CD14-positive monocyte (primary cell): Measurements from ENCODE around the gene GRIA1. TPM values are rescaled to one million over a fixed set of nuclear protein-coding genes. Genes with fewer than 3 reads are reported as not detected.

ENCODE experiments used
- DNase-seq, 3 donors: peaks; one replicate each; pipeline ENCODE4 v3.0.0-alpha.2; 2011 to 2022
- H2AFZ ChIP-seq: 2 replicates; pipeline ENCODE4 v1.6.0; 2012; ENCODE audit warnings: mild to moderate bottlenecking, low read depth, low read length, inconsistent platforms; ENCODE audit not compliant: insufficient read depth, poor library complexity, severe bottlenecking
- H3K27ac ChIP-seq, 2 donors: 1 replicate in 1 of 2; 2 replicates in 1 of 2; pipeline ENCODE4 v1.5.1; 2012 to 2013; ENCODE audit warnings: low read length in 2 of 2, control low read depth in 1 of 2, inconsistent platforms in 1 of 2, low read depth in 1 of 2, mild to moderate bottlenecking in 1 of 2
- H3K27me3 ChIP-seq, 2 donors: one replicate each; pipeline versions ENCODE4 v1.6.0 to v1.6.1; 2011 to 2013; ENCODE audit warnings: low read length in 2 of 2; ENCODE audit not compliant: control insufficient read depth in 2 of 2, insufficient read depth in 2 of 2
- H3K36me3 ChIP-seq, 2 donors: replicated peaks in 1 of 2; 1 replicate in 1 of 2; 2 replicates in 1 of 2; pipeline versions ENCODE4 v1.5.1 to v1.6.1; 2012 to 2013; ENCODE audit warnings: low read length in 2 of 2, control low read depth in 1 of 2, inconsistent platforms in 1 of 2, mild to moderate bottlenecking in 1 of 2; ENCODE audit not compliant: insufficient read depth in 2 of 2, control insufficient read depth in 1 of 2
- H3K4me1 ChIP-seq, 2 donors: 1 replicate in 1 of 2; 2 replicates in 1 of 2; pipeline versions ENCODE4 v1.5.1 to v1.6.1; 2012 to 2013; ENCODE audit warnings: low read length in 2 of 2, control low read depth in 1 of 2, inconsistent platforms in 1 of 2, mild to moderate bottlenecking in 1 of 2, moderate library complexity in 1 of 2; ENCODE audit not compliant: insufficient read depth in 2 of 2, control insufficient read depth in 1 of 2
- H3K4me2 ChIP-seq: replicated peaks from 2 replicates; pipeline ENCODE3; 2012; ENCODE audit warnings: low read length, moderate library complexity, mild to moderate bottlenecking; ENCODE audit not compliant: poor library complexity, severe bottlenecking; ENCODE audit errors: extremely low read depth
- H3K4me3 ChIP-seq, 3 experiments: fragments of 200-600 bp in 1 of 3; sonication (generic) in 1 of 3; replicated peaks in 1 of 3; 1 replicate in 2 of 3; 2 replicates in 1 of 3; pipeline ENCODE4 v1.5.1; 2011 to 2013; ENCODE audit warnings: low read length in 3 of 3, mild to moderate bottlenecking in 3 of 3, control low read depth in 2 of 3, low read depth in 2 of 3, inconsistent platforms in 1 of 3, moderate library complexity in 1 of 3
- H3K79me2 ChIP-seq: 2 replicates; pipeline ENCODE4 v1.6.0; 2012; ENCODE audit warnings: mild to moderate bottlenecking, control low read depth, inconsistent platforms, low read length, moderate library complexity; ENCODE audit not compliant: insufficient read depth
- H3K9ac ChIP-seq: 2 replicates; pipeline ENCODE4 v1.6.0; 2017; ENCODE audit warnings: low read length, mild to moderate bottlenecking; ENCODE audit not compliant: insufficient read depth, poor library complexity, severe bottlenecking
- H3K9me3 ChIP-seq, 2 donors: replicated peaks in 1 of 2; 1 replicate in 1 of 2; 2 replicates in 1 of 2; pipeline versions ENCODE4 v1.5.1 to v1.6.1; 2012 to 2013; ENCODE audit warnings: low read length in 2 of 2, control low read depth in 1 of 2; ENCODE audit not compliant: control insufficient read depth in 1 of 2, insufficient read depth in 1 of 2
- H4K20me1 ChIP-seq: 2 replicates; pipeline ENCODE4 v1.6.0; 2012; ENCODE audit warnings: mild to moderate bottlenecking, low read length, control low read depth, moderate library complexity; ENCODE audit not compliant: insufficient read depth
- H3K27ac Mint-ChIP-seq, 7 donors: one replicate each; pipeline ENCODE4 v1.8.0; 2020; ENCODE audit warnings: mild to moderate bottlenecking in 7 of 7, mixed read lengths in 7 of 7, moderate library complexity in 6 of 7, inconsistent platforms in 2 of 7
- H3K27me3 Mint-ChIP-seq, 3 donors: one replicate each; pipeline ENCODE4 v1.8.0; 2021 to 2022; ENCODE audit warnings: low read depth in 3 of 3, mild to moderate bottlenecking in 3 of 3, mixed read lengths in 3 of 3, moderate library complexity in 3 of 3, inconsistent platforms in 1 of 3
- H3K36me3 Mint-ChIP-seq, 2 donors: one replicate each; pipeline ENCODE4 v1.8.0; 2020; ENCODE audit warnings: mixed read lengths in 2 of 2, inconsistent platforms in 1 of 2, mild to moderate bottlenecking in 1 of 2
- H3K4me1 Mint-ChIP-seq: one replicate; pipeline ENCODE4 v1.8.0; 2020; ENCODE audit warnings: mild to moderate bottlenecking, mixed read lengths
- H3K4me3 Mint-ChIP-seq, 2 donors: one replicate each; pipeline ENCODE4 v1.8.0; 2020; ENCODE audit warnings: mild to moderate bottlenecking in 2 of 2, mixed read lengths in 2 of 2, moderate library complexity in 1 of 2
- H3K9me3 Mint-ChIP-seq, 7 donors: one replicate each; pipeline ENCODE4 v1.8.0; 2020 to 2022; ENCODE audit warnings: mixed read lengths in 7 of 7, mild to moderate bottlenecking in 6 of 7, moderate library complexity in 6 of 7, inconsistent platforms in 2 of 7
- WGBS: methylation state at CpG from one replicate; pipeline ENCODE4 v1.1.5; 2013; ENCODE audit warnings: missing lambda C conversion rate; ENCODE audit not compliant: insufficient coverage; 5-methylcytosine and 5-hydroxymethylcytosine counted together
- intact Hi-C, 2 donors: fragments of 100-400 bp; cut with micrococcal nuclease; formaldehyde crosslinking; loops; one replicate each; pipeline versions ENCODE4 v1.15.0 to v1.15.1; 2023
- polyA plus RNA-seq, 3 donors: library from polyadenylated mRNA; depleted of rRNA in 1 of 3; unstranded in 2 of 3; stranded (reverse) in 1 of 3; fragments of 300-500 nt in 2 of 3; fragments of >200 nt in 1 of 3; fragmentation: Illumina TruSeq in 2 of 3; gene quantifications; 1 replicate in 2 of 3; 2 replicates in 1 of 3; pipeline ENCODE4 v1.2.3, GENCODE V29; 2012 to 2021
- TF ChIP-seq, protein P1 (sequence below): fragments of 200-600 bp; IDR thresholded peaks from one replicate; pipeline ENCODE4 v1.8.0; 2022; ENCODE audit warnings: antibody characterized with exemption, mild to moderate bottlenecking

The GRIA1 gene
- polyA plus RNA-seq, 3 donors = not detected

DNA sequence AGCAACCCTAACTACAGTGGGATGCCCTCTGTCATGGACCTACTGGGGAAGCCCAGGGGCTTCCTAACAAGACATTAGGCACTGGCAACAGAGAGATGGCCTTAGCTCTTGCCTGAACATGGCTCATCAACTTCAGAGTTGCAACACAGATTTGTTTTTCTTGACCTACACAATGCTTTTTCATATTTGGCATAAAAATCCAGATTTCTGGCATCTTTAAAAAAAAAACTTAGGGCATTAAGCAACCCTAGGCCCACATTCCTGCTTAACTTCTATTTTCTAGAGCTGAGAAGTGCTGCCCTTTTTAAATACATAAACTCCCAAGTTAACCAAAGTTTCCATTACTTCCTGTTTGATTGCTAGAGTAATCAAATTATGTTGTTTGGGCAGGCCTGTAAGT, 8.0 kb downstream of the GRIA1 start:
- Histone ChIP-seq H3K9ac (no peak overlapping the region), H3K27ac (no peak overlapping the region), H3K27me3 (peaks cover 0 to 2% of the 10 kb centered on the region in 2 donors), H3K9me3 (no peaks in the 10 kb centered on the region), H3K4me1 (no peaks in the 10 kb centered on the region), H4K20me1 (no peaks in the 10 kb centered on the region), H3K79me2 (no peaks in the 10 kb centered on the region), H2AFZ (no peak overlapping the region), H3K36me3 (no peaks in the 10 kb centered on the region), H3K4me2 (no peak overlapping the region), H3K4me3 (no peak overlapping the region)
- intact Hi-C loops = no loop called here
- DNase-seq = no peak
- Mint-ChIP-seq H3K36me3 (no peaks in the 10 kb centered on the region), H3K4me3 (no peak overlapping the region), H3K27ac (no peak overlapping the region), H3K27me3 (peaks cover 0 to 3% (median 0%) of the 10 kb centered on the region in 3 donors), H3K4me1 (no peaks in the 10 kb centered on the region), H3K9me3 (peaks cover 0 to 2% (median 0%) of the 10 kb centered on the region in 7 donors)
- TF ChIP-seq, protein P1, sequence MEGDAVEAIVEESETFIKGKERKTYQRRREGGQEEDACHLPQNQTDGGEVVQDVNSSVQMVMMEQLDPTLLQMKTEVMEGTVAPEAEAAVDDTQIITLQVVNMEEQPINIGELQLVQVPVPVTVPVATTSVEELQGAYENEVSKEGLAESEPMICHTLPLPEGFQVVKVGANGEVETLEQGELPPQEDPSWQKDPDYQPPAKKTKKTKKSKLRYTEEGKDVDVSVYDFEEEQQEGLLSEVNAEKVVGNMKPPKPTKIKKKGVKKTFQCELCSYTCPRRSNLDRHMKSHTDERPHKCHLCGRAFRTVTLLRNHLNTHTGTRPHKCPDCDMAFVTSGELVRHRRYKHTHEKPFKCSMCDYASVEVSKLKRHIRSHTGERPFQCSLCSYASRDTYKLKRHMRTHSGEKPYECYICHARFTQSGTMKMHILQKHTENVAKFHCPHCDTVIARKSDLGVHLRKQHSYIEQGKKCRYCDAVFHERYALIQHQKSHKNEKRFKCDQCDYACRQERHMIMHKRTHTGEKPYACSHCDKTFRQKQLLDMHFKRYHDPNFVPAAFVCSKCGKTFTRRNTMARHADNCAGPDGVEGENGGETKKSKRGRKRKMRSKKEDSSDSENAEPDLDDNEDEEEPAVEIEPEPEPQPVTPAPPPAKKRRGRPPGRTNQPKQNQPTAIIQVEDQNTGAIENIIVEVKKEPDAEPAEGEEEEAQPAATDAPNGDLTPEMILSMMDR = no peak

DNA sequence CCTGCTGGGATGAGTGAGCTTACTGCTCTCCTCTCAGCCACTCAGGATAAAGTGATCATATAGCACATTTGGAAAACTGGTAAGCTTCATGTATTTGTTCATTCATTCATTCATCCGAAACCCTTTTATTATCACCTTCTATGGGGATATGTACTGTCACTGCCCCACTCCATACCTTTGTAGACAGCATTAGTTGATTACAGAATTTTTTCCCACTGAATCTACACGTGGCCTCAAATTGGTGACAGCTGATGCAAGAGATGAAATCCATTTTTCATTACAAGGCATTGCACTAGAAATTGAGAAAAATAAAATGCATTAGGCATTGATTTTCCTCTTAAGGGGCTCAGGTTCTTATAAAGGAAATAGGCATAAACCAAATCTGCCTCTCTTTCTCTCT, 9.7 kb downstream of the GRIA1 start:
- Mint-ChIP-seq H3K27me3 (peaks cover 0 to 3% (median 0%) of the 10 kb centered on the region in 3 donors), H3K4me3 (no peak overlapping the region), H3K4me1 (no peaks in the 10 kb centered on the region), H3K9me3 (peaks cover 0 to 2% (median 0%) of the 10 kb centered on the region in 7 donors), H3K36me3 (no peaks in the 10 kb centered on the region), H3K27ac (no peak overlapping the region)
- H4K20me1 ChIP-seq = no peaks in the 10 kb centered on the region
- no peaks in the 10 kb centered on the region for H3K4me1 ChIP-seq
- TF ChIP-seq, protein P1 = no peak
- H3K4me2 ChIP-seq = no peak overlapping the region
- H3K9ac ChIP-seq = no peak overlapping the region
- no peak overlapping the region for H3K4me3 ChIP-seq
- H3K9me3 ChIP-seq = no peaks in the 10 kb centered on the region
- no peaks in the 10 kb centered on the region for H3K27me3 ChIP-seq
- intact Hi-C loops = no loop called here
- H2AFZ ChIP-seq = no peak overlapping the region
- DNase-seq = no peak
- H3K36me3 ChIP-seq = no peaks in the 10 kb centered on the region
- WGBS = no CpG with 5 or more reads among the region's 2 CpGs
- no peaks in the 10 kb centered on the region for H3K79me2 ChIP-seq
- H3K27ac ChIP-seq = no peak overlapping the region
